Measurements from ENCODE around the gene HINT3.
"Not testable (repeated sequence)": the region's sequence is repeated elsewhere in the genome, so short reads cannot be mapped to it uniquely, and the experiment has no call there.

The HINT3 gene

DNA sequence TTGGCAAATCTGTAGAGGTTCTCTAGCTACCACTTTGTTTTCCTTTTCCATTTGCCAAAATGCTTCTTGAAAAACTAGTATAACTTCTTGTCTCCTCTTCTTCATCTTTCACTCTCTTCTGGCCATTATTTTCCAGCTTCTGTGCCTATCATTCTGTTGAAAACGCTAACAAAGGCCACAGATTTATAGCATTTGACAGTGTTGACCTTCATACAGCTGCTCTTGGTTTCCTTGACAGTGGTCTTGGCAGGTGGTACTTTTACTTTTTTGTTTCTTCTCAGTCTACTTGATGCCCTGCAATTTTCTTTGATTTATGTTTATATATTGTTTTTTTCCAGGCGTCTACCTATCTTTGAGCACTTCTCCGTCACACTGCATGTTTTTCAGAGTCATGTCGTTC is 53.5 kb downstream of the HINT3 start:
- DNase-seq: no peak

DNA sequence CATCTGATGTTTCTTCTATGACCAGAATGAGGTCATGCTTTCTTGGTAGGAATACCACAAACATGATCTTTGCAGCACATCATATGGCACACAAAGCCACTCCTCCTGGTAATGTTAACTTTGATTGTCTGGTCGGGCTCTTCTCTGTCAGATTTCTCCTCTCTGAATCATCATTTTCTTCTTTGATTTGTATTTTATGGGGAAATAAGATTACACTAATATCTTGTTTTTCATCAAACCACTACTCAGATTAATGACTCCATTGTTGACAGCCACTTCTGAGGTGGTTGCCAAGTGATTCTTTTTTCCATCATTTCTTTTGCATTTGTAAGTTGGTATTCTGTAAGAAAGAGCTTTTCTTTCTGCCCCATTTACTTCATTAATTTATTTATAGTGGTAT is 59.3 kb downstream of the HINT3 start:
- no peak for DNase-seq

DNA sequence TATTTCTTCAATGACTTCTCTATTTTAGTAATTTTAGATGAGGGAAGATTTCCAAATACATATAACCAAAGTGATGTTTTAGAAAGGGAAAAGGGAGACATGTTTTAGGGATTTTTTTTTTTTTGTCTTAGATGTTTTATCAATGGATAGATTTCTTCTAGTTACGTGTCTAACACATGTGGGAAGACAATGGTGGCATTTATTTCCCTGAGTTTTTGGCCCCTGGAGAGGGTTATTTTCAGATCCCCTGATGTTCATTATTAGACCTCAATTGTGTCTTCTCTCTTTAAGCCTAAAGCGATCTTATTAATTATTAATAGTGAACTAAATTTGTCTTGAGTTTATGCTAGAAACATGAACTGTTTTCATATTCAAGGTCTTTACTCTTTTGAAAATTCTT is 60.0 kb downstream of the HINT3 start:
- DNase-seq: no peak

DNA sequence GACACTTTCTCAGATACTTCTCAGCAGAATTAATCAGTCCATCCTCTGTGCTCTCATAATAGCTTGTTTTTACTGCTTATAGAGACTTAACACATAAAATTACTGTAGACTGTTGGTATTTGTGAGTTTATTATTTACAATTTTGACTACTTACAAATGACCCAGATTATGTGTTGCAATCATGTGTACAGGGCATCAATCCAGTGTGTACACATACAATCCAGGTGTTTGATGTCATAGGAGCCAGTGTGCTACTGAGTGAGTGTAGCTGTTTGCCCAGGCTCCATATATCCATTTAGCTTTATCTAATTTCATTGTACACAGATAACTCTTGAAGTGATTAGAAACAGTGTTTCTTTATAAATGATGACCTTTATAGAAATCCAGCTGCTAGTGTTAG is 61.1 kb downstream of the HINT3 start:
- DNase-seq: no peak

DNA sequence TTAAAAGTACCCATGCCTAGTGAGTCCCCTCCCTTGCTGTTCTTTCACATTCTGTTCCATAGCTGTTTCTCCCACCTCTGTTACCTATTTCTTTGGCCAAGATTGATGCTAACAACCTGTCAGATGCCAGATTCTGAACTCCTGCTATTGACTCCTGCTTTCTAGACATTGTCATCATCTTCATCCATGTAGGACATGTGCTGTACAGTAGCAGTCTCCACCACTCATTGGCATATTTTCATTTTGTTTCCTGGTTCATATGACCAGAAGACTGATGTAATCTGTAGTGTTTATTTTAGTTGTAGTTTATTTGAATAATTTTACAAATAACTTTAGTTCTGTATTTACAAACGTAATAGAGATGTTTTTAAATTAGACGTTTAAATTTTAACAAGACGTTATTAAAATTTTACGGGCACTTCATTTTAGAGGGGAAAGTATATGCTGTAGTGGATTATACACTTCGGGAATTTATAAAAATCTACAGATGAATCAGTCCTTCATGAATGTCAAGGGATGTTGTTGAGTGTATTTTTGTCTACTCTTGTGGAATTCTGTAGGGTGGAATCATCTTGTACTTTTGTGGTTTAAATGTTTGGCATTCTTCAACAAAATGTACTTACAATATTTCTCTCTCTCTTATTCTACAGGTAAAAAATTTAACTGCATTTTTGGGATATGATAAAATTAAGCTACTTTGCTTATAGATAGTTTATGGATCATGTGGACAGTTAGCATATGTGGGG is 63.9 kb downstream of the HINT3 start:
- DNase-seq: no peak

DNA sequence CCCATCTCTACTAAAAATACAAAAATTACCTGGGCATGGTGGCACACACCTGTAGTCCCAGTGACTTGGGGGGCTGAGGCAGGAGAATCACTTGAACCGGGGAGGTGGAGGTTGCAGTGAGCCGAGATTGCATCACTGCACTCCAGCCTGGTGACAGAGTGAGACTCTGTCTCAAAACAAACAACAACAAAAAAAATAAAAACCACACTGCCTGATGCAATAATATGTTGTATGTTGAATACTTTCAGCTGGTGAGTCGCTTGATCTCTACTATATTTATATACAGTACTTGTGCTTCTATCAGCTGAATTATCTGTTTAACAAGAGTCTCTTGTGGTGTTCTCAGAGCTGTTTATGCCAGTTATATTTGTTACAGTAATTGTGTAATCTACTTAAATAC is 66.9 kb downstream of the HINT3 start:
- not testable (repeated sequence) for DNase-seq

DNA sequence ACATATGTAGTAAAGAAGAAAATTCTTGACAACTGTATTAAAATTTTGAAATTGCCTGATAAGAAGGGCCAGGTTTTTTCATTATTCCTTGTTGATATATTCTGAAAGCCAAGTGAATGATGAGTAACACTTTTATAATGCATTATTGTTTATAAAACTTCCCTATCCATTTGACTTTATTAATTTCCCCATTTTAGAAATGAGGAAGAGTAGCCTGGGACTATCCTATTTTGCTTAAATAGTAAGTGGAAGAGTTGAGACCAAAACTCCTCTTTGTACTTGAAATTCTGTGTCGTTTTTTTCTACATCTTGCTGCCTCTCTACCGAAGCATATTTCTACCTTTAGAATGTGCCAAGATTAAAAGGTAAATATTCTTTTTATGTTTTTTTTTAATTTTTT is 69.4 kb downstream of the HINT3 start:
- no peak for DNase-seq

DNA sequence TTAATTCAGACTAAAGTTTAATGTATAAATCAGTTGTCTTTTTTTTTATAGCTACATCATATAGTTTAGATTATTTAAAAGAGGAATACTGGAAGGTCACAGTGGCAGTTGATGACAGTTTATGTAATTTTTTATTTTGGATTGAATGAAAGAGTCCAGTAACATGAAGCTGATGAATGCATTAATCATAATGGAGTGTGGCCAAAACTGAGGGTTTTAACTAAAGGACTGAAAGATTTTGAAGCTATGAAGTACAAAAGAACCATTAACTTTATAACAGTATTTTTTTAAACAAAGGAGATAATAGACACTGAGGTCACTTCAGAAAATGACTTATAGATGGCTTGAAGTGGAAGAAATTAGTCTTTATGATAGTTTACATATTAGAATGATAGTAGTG is 71.0 kb downstream of the HINT3 start:
- no peak for DNase-seq
